Gastrocnemius medialis (tissue), 4 donors: ENCODE data around the gene NLGN4X. TPM values are rescaled to one million over a fixed set of nuclear protein-coding genes. Genes with fewer than 3 reads are reported as not detected.

Experiments used
- ATAC-seq, 2 donors: fragments of 150-250 bp; one replicate each; pipeline ENCODE4 v1.9.1; 2016
- DNase-seq, 2 donors: peaks; one replicate each; pipeline ENCODE4 v3.0.0-alpha.2; 2019
- H3K27ac ChIP-seq, 4 donors: fragments of 200-600 bp; sonication (generic); 1 replicate in 1 of 4; 2 replicates in 3 of 4; pipeline ENCODE4 v1.5.1; 2016 to 2018; ENCODE audit warnings: mild to moderate bottlenecking in 2 of 4, moderate library complexity in 1 of 4
- H3K27me3 ChIP-seq, 3 donors: fragments of 200-600 bp; sonication (generic) in 2 of 3; 1 replicate in 1 of 3; 2 replicates in 2 of 3; pipeline versions ENCODE4 v1.5.1 to v1.6.0; 2016 to 2019; ENCODE audit warnings: mild to moderate bottlenecking in 1 of 3, moderate library complexity in 1 of 3
- H3K36me3 ChIP-seq, 2 donors: fragments of 200-600 bp; sonication (generic) in 1 of 2; one replicate each; pipeline ENCODE4 v1.5.1; 2017 to 2018
- H3K4me1 ChIP-seq, 2 donors: fragments of 200-600 bp; sonication (generic) in 1 of 2; one replicate each; pipeline ENCODE4 v1.5.1; 2016 to 2017; ENCODE audit warnings: mild to moderate bottlenecking in 2 of 2
- H3K4me3 ChIP-seq, 4 donors: fragments of 200-600 bp; sonication (generic) in 3 of 4; 1 replicate in 1 of 4; 2 replicates in 3 of 4; pipeline ENCODE4 v1.5.1; 2016 to 2019; ENCODE audit warnings: mild to moderate bottlenecking in 2 of 4
- H3K9me3 ChIP-seq, 3 donors: fragments of 200-600 bp; sonication (generic) in 2 of 3; 1 replicate in 1 of 3; 2 replicates in 2 of 3; pipeline ENCODE4 v1.5.1; 2016 to 2019
- CTCF ChIP-seq, 5 experiments: fragments of 450-650 bp in 3 of 5; fragments of 200-600 bp in 2 of 5; sonication (generic) in 2 of 5; IDR thresholded peaks in 4 of 5; conservative IDR thresholded peaks in 1 of 5; 1 replicate in 4 of 5; 2 replicates in 1 of 5; pipeline ENCODE4 v1.5.1; 2016 to 2019; ENCODE audit warnings: antibody characterized with exemption in 5 of 5, mild to moderate bottlenecking in 3 of 5, moderate library complexity in 3 of 5
- POLR2A ChIP-seq, 2 donors: fragments of 450-650 bp; IDR thresholded peaks; one replicate each; pipeline ENCODE4 v1.6.1; 2017; ENCODE audit warnings: antibody characterized with exemption in 2 of 2, mild to moderate bottlenecking in 2 of 2, moderate library complexity in 2 of 2
- in situ Hi-C, 4 donors: fragments of 200-750 bp; cut with MboI; loops; one replicate each; pipeline versions ENCODE4 v1.15.0 to v1.8.0; 2017; ENCODE audit warnings: low sequenced_read_pairs in 4 of 4
- intact Hi-C: fragments of 100-400 bp; cut with DNase I; formaldehyde crosslinking; loops from one replicate; pipeline ENCODE4 v1.15.1; 2023; ENCODE audit warnings: low total_unique reads
- total RNA-seq, 4 donors: library from RNA; depleted of rRNA; stranded (reverse); fragments of >200 nt; gene quantifications; one replicate each; pipeline versions ENCODE4 v1.1.0 to v1.2.3, GENCODE V29; 2016

NLGN4X gene
- total RNA-seq, 4 donors from 2014 or later, result 0.31 to 0.52 (median 0.47) TPM

GRCh38 chrX:6225911-6226595, 2.6 kb downstream of the NLGN4X start:
- in situ Hi-C loops (no loop called here), intact Hi-C loops (no loop called here)
- TF ChIP-seq CTCF (IDR thresholded peaks at IDR 0.05 in 4 of 5, conservative IDR thresholded peaks at IDR 0.05 in 1 of 5), result no peak
- no peak for TF ChIP-seq POLR2A (IDR thresholded peaks at IDR 0.05)
- Histone ChIP-seq H3K27ac (no peak overlapping the region), H3K4me1 (no peaks in the 10 kb centered on the region), H3K4me3 (peak overlapping the region in 3 of 4 donors; percentile 13 to 42 (median 36)), H3K9me3 (no peaks in the 10 kb centered on the region), H3K27me3 (peaks cover 0 to 46% (median 44%) of the 10 kb centered on the region in 3 donors), H3K36me3 (no peaks in the 10 kb centered on the region)
- no peak for ATAC-seq
- DNase-seq, result no peak

DNA sequence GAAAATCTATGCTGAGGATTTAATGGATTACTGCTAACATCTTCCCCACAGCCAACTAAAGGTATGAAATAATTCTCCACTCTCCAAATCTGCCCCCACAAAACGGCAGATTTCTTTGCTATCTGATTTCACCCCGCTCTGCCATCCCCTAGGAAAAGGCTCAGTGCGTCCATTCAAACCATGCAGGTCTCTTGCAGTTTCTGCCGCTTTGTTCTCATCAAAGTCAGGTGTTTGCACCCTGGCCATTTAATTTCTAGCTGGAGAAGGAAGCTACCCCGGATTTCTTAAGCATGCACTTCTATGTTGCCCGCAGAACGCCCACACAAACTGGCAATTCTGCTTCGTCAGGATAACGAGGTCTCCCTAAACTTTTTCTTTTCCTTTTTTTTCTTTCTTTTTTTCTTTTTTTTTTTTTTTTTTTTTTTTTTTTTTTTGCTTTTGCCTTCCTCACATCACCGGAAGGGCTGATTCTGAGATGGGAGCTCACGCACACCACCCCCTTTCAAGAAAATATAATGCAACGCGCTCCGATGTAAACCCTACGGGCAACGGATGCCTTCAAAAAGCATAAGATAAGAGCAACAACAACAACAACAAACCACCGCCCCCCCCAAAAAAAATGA, 3.3 kb downstream of the NLGN4X start:
- intact Hi-C loops, result no loop called here
- H3K4me3 ChIP-seq, result peak overlapping the region in 1 of 4 donors; percentile 42
- no peaks in the 10 kb centered on the region for H3K36me3 ChIP-seq
- in situ Hi-C loops, result no loop called here
- H3K9me3 ChIP-seq, result no peaks in the 10 kb centered on the region
- TF ChIP-seq POLR2A (IDR thresholded peaks at IDR 0.05) (no peak), CTCF (IDR thresholded peaks at IDR 0.05 in 4 of 5, conservative IDR thresholded peaks at IDR 0.05 in 1 of 5) (no peak)
- peaks cover 0 to 46% (median 44%) of the 10 kb centered on the region in 3 donors for H3K27me3 ChIP-seq
- no peaks in the 10 kb centered on the region for H3K4me1 ChIP-seq
- ATAC-seq, result no peak
- H3K27ac ChIP-seq, result no peak overlapping the region
- no peak for DNase-seq

- in situ Hi-C loops (no loop called here), intact Hi-C loops (no loop called here)
- Histone ChIP-seq H3K27ac (no peak overlapping the region), H3K9me3 (no peaks in the 10 kb centered on the region), H3K27me3 (peaks cover 0 to 35% (median 30%) of the 10 kb centered on the region in 3 donors), H3K4me1 (no peaks in the 10 kb centered on the region), H3K4me3 (no peak overlapping the region), H3K36me3 (no peaks in the 10 kb centered on the region)
- DNase-seq (no peak), ATAC-seq (no peak)
- TF ChIP-seq POLR2A (IDR thresholded peaks at IDR 0.05) (no peak), CTCF (IDR thresholded peaks at IDR 0.05 in 4 of 5, conservative IDR thresholded peaks at IDR 0.05 in 1 of 5) (no peak)
Observed at GRCh38 chrX:6223516-6223915, 5.2 kb downstream of the NLGN4X start.

GRCh38 chrX:6210230-6210629, 18.4 kb downstream of the NLGN4X start:
- Histone ChIP-seq H3K4me3 (no peak overlapping the region), H3K9me3 (no peaks in the 10 kb centered on the region), H3K27me3 (no peaks in the 10 kb centered on the region), H3K4me1 (no peaks in the 10 kb centered on the region), H3K36me3 (no peaks in the 10 kb centered on the region), H3K27ac (no peak overlapping the region)
- DNase-seq (no peak), ATAC-seq (no peak)
- TF ChIP-seq CTCF (IDR thresholded peaks at IDR 0.05 in 4 of 5, conservative IDR thresholded peaks at IDR 0.05 in 1 of 5) (no peak), POLR2A (IDR thresholded peaks at IDR 0.05) (no peak)
- intact Hi-C loops (no loop called here), in situ Hi-C loops (no loop called here)
